GM19193 (cell line): Measurements from ENCODE around the gene RFC3.

Source experiments
- POLR2A ChIP-seq: IDR thresholded peaks from 4 replicates; pipeline ENCODE4 v1.6.1; 2011; ENCODE audit not compliant: insufficient read depth, insufficient read length; ENCODE audit errors: extremely low read depth

RFC3 gene

DNA sequence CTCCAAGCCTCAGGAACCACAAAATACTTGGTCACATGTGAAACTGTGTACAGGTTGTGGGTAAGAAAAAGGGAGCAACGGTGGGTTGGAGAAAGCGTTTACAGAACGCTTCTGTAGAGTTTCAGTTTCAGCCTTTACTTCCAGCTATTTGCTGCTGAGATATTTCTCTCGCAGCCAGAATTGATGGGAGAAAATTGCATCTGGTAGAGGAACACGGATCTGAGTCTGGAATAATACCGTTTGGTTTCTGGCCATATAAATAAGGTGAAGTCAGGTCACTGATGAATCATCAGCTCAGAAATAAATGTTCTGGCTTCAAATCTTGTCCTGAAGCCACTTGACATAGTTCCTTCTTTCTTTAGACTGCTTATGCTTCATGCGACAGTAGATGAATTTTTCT is 20.3 kb upstream of the RFC3 start:
- TF ChIP-seq POLR2A = no peak

- TF ChIP-seq POLR2A = no peak
Measured at GRCh38 chr13:33798023-33798422, 19.9 kb upstream of the RFC3 start.

DNA sequence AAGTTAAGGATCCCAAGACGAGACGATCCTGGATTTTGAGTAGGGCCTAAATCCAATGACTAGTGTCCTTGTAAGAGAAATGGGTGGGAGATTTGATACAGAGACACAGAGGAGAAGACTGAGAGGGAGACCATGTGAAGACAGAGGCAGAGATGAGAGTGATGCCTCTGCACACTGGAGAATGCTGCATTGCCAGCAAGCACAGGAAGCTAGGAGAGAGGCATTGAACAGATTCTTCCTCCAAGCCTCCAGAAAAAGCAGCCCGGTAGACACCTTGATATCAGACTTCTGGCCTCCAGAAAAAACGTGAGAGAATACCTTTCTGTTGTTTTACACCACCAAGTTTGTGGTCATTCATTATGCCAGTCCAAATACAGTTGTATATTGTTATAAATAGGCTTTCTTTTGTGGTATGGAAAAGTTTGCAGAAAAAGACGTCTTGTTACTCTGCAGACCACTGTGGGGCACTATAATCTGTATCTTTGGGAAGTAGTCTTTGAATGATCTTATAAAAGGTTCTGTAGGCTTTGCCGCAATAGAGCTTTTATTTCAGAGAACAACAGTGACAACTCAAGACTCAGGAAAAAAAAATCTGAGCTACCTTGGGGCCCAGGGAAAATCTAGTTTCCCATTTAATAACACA is 17.9 kb upstream of the RFC3 start:
- no peak for TF ChIP-seq POLR2A

GRCh38 chr13:33800646-33801186 is 17.2 kb upstream of the RFC3 start:
- no peak for TF ChIP-seq POLR2A

DNA sequence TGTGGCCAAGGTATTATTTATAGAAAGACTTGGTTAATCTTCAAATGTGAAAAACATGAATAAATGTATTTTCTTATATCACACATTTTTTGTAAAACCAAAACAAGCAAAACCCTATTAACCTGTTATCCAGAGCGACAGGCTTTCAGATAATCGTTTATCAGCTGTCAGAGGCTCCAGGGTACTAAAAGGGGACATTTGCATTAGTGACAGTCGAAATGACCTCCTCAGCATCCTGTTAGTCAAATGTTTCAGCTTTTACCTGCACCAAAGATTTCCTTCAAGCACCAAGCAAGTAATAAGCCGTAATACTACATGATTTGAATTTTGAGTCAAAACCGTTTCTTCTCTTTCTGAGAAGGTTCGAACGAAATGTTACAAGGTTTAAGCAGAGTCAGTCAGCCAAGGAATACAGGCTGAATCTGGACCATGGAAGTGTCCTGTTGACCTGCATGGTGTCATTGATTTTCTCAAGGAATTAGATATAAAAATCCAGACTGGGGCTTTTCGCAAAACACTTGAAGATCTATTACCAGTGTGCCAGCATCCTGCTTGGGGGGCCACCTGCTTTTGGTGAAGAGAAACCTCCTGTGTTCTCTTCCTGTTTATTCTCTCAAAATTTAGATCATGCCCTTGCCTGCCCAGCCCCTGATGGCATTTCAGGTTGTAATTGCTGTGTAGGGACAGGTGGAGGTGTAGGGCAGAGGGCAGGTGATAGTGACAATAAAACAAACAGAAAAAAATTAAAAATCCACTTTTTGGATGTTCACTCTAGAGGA is 11.3 kb upstream of the RFC3 start:
- no peak for TF ChIP-seq POLR2A

GRCh38 chr13:33815011-33815550 is 2.9 kb upstream of the RFC3 start:
- no peak for TF ChIP-seq POLR2A

- TF ChIP-seq POLR2A = no peak
Measured at GRCh38 chr13:33816912-33817311, 1.0 kb upstream of the RFC3 start.

DNA sequence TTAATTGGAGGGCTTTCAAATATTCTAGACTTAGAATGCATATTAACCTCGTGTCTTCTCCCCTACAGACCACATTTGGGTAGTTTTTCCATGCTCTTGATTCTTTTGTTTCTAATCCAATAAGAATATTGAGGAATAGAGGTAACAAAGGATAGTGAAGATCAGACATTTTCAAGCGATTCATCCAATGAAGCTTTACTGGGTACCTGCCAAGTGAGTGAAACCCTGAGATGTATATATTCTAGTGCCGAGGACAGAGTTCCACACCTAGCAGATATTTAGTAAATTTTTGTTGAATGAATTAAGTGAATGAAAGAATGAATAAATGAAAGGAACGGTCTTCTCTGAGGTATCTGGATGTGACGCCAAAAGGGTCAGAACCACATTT is 442 bp upstream of the RFC3 start:
- TF ChIP-seq POLR2A = no peak

DNA sequence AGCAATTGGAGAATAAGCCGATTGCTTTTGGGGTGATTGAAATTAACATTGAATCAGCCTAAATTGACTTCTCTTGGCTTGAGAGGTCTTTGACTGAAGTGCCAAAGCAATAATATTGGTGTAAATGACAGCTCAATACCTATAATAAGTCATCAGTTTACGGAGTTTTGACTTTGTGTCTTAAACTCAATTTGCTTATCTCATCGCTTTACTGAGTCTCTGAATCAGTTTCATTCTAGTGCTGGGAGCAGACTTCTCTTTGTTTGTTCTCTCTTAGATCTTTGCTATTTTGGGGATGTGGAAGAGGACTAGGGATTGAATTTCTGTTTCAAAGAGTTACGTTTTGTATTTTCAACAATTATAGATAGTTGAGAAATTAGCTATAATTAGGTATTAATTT is 7.1 kb downstream of the RFC3 start:
- no peak for TF ChIP-seq POLR2A

GRCh38 chr13:33827139-33827538 is 9.2 kb downstream of the RFC3 start:
- no peak for TF ChIP-seq POLR2A

DNA sequence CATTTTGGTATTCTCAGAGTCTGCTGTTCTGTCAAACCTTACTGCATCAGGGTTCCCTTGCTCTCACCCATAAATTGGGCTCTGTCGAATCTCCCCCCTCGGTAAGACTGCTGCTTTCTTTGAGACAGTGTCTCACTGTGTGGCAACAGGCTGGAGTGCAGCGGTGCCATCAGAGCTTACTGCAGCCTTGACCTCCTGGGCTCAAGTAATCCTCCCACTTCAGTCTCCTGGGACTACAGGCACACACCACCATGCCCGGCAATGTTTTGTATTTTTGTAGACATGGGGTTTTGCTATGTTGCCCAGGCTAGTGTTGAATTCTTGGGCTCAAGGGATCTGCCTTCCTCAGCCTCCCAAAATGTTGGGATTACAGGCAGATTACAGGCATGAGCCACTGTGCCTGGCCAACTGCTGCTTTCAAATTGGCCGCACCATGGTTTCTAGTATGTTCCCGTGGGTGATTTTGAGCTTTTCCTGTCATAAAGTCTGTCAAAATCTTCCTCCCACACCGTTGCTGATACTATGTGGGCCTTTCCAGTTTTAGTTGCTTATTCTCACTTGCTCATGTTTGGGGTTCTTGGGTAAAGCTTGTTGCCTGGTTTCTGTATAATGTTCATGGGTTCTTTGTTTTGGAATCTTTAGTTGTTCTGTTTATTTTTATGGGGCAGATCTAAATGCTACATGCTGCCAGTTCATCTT is 10.6 kb downstream of the RFC3 start:
- TF ChIP-seq POLR2A = no peak

DNA sequence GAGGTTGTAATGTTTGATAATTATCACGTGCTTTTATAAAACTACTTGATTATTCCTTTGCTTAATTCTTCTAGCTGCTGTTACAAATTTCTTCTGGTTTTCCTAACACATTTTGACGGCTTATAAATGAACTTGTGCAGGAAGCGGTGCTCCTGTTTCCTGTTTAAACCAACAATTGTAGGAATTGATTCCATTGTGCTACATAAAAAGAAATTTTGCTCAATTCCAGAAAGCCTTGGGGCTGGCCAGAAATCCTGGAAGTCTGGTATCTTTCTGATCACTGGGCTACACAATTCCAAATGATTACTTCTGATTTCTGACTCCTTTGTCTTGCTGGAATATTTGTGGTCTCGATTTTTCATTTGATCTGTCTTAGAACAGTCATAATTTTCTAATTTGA is 14.9 kb downstream of the RFC3 start:
- no peak for TF ChIP-seq POLR2A

DNA sequence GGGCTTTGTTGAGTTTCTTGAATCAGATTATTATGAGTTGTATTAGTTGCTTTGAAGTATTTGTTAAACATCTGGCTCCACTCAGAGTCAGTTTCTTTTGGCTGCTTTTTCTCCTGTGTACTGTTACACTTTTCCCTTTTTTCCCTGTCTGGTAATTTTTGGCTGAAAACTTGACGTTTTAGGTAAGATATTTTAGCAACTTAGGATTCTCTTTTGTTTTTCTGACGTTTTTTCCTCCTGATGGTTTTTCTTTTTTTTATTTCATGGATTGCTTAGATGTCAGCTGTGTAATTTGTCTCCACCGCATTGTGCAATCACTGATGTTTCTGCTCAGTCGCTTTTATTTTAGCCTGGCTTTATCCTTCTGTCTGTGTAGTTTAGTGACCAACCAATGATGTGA is 20.7 kb downstream of the RFC3 start:
- TF ChIP-seq POLR2A = no peak

DNA sequence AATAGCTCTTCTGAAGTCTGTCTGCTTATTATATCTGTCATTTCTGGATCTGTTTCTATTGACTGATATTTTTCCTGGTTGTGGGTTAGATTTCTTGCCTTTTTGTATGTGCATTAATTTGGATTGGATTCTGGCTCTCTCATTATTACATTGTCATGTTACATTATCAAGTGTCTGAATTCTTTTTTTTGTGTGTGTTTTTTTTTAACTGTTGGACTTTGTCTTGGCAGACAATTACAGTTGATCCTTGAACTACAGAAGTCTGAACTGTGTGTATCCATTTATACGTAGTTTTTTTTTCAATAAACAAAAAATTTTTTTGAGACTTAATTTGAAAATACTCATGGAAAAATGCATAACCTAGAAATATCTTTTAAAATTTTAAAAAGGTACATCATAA is 22.5 kb downstream of the RFC3 start:
- TF ChIP-seq POLR2A = no peak

- no peak for TF ChIP-seq POLR2A
Measured at GRCh38 chr13:33842207-33842606, 24.3 kb downstream of the RFC3 start.
